Forelimb muscle (tissue), 1 donor: ENCODE data around the gene ANKS1B. TPM values are rescaled to one million over a fixed set of nuclear protein-coding genes. Genes with fewer than 3 reads are reported as not detected.

Experiments
- DNase-seq: peaks from one replicate; pipeline ENCODE4 v3.0.0-alpha.2; 2013; ENCODE audit warnings: low read depth
- polyA plus RNA-seq: library from polyadenylated mRNA; unstranded; fragments of 120-200 nt; gene quantifications from one replicate; pipeline ENCODE4 v1.2.1, GENCODE V29; 2013; ENCODE audit not compliant: insufficient read length

Gene ANKS1B
- polyA plus RNA-seq, 1 donor = 2.3 TPM

GRCh38 chr12:99130808-99131553 lies 853.8 kb downstream of the ANKS1B start:
- peak; percentile 6 for DNase-seq

DNA sequence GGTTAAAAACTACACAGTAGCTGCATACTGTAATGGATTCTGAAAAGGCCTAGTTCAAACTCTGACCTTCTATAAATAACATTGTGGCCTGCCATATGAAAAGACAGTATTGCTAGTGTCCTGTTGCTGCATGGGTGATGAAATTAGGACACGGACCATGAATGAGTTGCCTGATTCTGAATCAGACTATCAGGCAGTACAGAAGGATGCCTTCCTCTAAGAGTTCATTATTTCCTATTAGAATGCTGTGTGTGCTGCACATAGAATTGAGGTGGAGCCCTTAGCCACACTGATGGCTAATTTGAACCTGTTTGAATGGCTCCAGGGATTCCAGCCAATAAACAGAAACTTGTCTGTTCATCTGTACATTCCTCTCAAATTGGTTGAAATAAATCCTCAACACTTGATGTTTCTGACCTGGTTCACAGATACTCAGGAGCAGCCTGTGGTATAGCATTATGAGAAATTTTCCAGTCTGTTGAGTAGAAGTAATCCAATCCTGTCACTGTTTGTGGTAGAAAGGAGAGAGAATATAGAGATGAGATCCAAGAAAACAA lies 856.4 kb downstream of the ANKS1B start:
- no peak for DNase-seq

DNA sequence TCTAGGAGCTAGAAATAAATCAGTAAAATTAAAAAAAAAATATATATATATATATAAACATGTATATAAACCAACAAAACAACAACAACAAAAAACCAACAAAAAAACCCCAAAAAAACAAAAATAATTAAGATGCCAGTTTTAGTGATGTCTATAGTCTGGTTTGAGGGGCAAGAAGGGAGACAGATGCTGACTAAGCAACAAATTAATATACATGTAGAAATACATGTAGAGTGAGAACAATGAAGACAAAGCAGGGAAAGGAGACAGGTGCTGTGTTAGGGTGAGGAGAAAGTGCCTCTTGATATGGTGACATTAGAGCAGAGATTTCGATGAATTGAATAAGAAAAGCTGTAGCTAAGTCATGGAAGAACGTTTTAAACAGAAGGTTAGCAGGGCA lies 861.8 kb downstream of the ANKS1B start:
- no peak for DNase-seq

DNA sequence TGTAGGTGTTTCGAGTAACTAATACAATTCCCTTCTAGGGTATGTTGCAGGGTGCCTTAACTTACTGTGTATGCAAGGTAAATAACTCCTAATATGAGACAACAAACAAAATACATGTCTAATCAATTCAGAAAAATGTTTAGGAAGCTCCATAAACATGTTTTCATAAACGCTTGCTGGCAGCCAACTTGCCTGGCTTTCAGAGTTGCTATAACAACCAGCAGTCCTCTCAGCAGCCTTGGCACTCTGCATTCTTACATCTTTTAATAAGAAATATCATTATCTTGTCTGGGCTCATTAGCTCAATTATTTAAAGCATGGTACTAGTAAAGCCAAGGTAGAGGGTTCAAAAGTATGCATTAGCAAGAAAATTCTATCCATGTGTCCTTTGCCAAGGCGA lies 862.2 kb downstream of the ANKS1B start:
- no peak for DNase-seq

GRCh38 chr12:99121546-99121945 lies 863.2 kb downstream of the ANKS1B start:
- DNase-seq = no peak

- DNase-seq = no peak
These were observed 864.8 kb downstream of the ANKS1B start for GRCh38 chr12:99119943-99120342.

GRCh38 chr12:99119449-99119848 lies 865.3 kb downstream of the ANKS1B start:
- DNase-seq = no peak

DNA sequence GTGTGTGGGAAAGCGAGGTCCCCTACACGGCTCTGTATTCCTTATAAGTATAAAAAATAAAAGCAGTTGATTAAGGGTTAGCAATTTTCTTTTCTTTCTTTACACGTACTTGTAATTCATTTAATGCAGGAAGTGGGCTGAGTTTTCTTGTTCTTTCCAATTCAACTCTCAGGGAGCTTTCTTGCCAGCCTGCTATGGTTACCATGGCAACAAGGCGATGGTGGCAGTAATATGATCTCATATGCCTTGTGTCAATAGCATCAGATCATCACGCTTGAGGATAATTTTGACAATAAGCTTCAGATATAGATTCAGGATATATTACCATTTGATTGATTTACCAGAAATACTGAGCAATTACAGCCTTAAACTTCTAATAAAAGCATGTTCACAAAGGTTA lies 873.1 kb downstream of the ANKS1B start:
- no peak for DNase-seq

- DNase-seq = no peak
These were observed 873.9 kb downstream of the ANKS1B start for GRCh38 chr12:99110868-99111267.

DNA sequence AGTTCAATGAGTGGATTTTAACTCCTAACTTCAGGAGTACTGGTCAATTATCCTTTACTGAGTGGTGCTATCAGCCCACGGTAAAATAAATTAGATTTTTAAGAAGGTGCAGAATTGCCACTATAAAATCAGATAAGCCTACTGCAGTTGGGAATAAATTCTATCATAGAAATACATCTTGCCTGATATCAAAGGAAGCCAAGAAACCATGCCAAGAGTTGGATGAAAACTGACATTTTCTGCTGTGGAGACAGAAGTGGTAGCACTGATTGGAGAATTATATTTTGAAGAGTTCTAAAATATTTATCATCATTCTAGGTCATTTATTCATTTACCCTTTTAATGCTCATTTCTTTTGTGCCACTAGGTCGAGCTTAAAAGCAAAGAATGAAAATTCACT lies 874.5 kb downstream of the ANKS1B start:
- DNase-seq = no peak

- no peak for DNase-seq
These were observed 875.8 kb downstream of the ANKS1B start for GRCh38 chr12:99108924-99109323.

DNA sequence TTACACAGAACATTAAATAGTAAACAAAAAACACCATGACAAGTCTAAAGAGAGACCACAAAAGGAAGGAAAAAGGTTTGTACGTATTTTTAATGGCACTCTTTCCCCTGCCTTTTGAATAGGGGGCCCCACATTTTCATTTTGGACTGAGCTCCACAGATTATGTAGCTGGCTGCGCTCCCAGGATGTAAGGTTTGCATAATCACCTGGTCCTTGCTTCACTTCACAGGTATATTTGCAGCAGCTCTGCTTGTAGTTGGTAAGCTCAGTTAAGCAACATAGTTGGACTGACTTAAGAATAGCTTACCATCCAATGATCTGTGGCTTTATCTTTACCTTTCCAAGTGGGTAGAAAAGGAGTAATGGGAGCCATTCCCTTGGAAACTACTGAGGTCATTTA lies 885.0 kb downstream of the ANKS1B start:
- no peak for DNase-seq

DNA sequence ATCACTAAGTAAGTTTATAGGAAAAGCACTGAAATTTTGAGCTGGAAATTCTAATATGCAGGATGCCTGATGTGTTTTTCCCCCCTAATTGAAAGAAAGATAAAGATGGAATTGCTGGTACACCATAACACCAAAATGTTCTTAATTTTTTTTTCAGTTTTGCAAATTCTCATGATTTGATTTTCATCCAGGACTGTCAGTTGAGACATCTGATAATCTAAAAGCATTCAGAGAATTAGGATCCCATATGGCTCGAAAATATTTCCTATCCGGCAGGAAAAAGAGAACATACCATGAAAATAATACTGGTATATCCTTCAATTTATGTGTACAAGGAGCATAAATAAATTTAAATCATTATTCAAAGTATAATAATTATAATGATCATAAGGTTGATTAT lies 887.6 kb downstream of the ANKS1B start:
- DNase-seq = no peak

DNA sequence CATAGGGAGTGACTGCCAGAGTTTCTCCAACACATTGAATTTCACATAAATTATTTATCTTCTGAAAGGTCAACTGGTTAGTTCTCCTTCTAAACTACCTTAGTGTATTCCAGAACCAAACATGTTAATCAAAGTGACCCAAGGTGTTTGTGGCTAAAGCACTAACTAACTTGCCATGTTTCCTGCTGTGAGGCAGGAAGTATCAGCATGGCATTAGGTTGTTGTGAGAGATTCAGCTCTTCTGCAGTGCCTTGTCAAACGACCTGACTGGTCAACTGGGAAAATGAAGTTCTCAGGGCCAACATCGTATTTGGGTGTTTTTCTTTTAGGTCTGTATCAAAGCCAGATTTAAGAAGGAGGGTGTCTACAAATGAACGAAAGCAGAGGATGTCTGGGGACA lies 891.6 kb downstream of the ANKS1B start:
- DNase-seq = no peak

- DNase-seq = no peak
These were observed 892.5 kb downstream of the ANKS1B start for GRCh38 chr12:99092100-99092851.

- no peak for DNase-seq
These were observed 897.5 kb downstream of the ANKS1B start for GRCh38 chr12:99087278-99087677.

- no peak for DNase-seq
These were observed 904.9 kb downstream of the ANKS1B start for GRCh38 chr12:99079811-99080210.

GRCh38 chr12:99068993-99069747 lies 915.6 kb downstream of the ANKS1B start:
- DNase-seq = no peak

DNA sequence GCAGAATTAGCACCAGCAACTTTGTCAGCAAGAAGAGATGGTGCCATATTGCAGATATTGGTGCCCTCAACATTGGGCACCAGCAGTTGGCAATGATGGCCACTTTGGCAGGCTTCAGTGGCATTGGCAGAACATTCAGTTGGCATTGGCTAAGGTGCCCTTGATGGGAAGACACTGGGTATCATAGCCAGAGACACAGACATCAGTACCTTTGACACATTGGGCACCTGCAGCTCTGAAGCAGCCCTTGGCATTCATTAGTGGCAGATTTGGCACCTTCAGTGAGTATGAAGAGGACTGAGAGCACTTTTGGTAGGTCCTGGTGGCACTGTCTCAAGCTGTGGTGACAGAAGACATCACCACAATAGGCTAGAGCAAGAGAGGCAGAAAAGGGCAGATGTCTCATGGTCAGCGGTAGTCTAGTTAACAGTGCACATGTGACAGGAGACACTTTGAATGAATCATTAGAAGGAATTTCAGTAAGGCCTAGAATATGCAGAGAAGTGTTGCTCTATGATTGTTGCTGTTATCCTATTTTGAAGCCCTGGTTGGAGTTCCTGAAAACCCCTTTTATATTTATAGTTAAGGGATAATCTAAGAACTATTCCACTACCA lies 917.5 kb downstream of the ANKS1B start:
- DNase-seq = no peak

DNA sequence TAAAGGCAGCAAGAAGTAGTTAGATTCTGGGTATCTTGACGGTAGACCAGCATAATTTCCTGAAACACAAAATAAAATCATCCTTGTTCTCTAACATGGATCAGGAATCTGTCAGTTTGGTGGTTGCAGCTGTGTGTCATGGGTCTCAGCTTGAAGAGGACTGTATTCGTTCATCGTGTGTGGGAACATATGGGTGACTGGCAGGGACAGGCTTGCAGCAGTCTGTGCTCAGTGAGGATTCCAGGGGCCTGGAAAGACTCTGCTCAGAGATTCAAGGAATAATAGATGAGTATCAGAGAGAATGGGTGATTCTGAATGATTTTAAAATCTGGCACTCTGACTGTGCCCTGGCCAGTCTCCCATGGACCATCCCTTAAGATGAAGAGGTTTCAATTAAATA lies 918.0 kb downstream of the ANKS1B start:
- DNase-seq = no peak

- DNase-seq = no peak
These were observed 921.6 kb downstream of the ANKS1B start for GRCh38 chr12:99063182-99063581.
